ENCODE data around the gene BMPER. TPM values are rescaled to one million over a fixed set of nuclear protein-coding genes. Genes with fewer than 3 reads are reported as not detected.
A peak's percentile ranks its signal among the peaks of the same experiment; 100 is the strongest.

The BMPER gene
- total and polyA plus RNA-seq, 2 donors (not counting 1 experiment from before 2014, with no cell fraction given), result 12.2 to 15.9 TPM

GRCh38 chr7:33909755-33910154 lies 4.4 kb downstream of the BMPER start:
- H3K27me3 ChIP-seq (ENCODE audit: control insufficient read depth, insufficient read depth, low read length), result no peaks in the 10 kb centered on the region
- no peak overlapping the region for H3K4me3 ChIP-seq (replicated peaks in 1 of 4; ENCODE audit: control extremely low read depth in 1 of 4, insufficient read depth in 1 of 4, low read depth in 3 of 4, low read length in 4 of 4)
- DNase-seq (ENCODE audit: low read depth in 2 of 2), result peak in 1 of 2 donors; percentile 86
- no peak overlapping the region for H2AFZ ChIP-seq (ENCODE audit: low read length)
- no peak overlapping the region for H3K27ac ChIP-seq (ENCODE audit: insufficient read depth, low read length)
- no peak overlapping the region for H3K4me2 ChIP-seq (ENCODE audit: extremely low read depth, insufficient read depth, low read length)
- peaks cover 3% of the 10 kb centered on the region for H3K79me2 ChIP-seq (ENCODE audit: control insufficient read depth, insufficient read depth, low read length)
- H3K36me3 ChIP-seq (ENCODE audit: control insufficient read depth, insufficient read depth, low read length), result peaks cover 1% of the 10 kb centered on the region
- H3K4me1 ChIP-seq (ENCODE audit: control insufficient read depth, extremely low read depth, insufficient read depth, low read length), result peaks cover 5% of the 10 kb centered on the region
- TF ChIP-seq CTCF (conservative IDR thresholded peaks at IDR 0.05 in 1 of 2, IDR thresholded peaks at IDR 0.05 in 1 of 2; ENCODE audit: low read depth in 1 of 2, low read length in 2 of 2) (no peak), EZH2 (IDR thresholded peaks at IDR 0.05; ENCODE audit: low read length, missing control alignments) (no peak)
- no peak overlapping the region for H3K9ac ChIP-seq (ENCODE audit: insufficient read depth, low read length)
- H4K20me1 ChIP-seq (ENCODE audit: control insufficient read depth, extremely low read depth, insufficient read depth, low read length), result no peaks in the 10 kb centered on the region
- H3K9me3 ChIP-seq (ENCODE audit: control insufficient read depth, insufficient read depth, low read depth, low read length), result no peaks in the 10 kb centered on the region

- Histone ChIP-seq H3K9ac (ENCODE audit: insufficient read depth, low read length) (no peak overlapping the region), H3K27ac (ENCODE audit: insufficient read depth, low read length) (no peak overlapping the region), H4K20me1 (ENCODE audit: control insufficient read depth, extremely low read depth, insufficient read depth, low read length) (no peaks in the 10 kb centered on the region), H2AFZ (ENCODE audit: low read length) (no peak overlapping the region), H3K27me3 (ENCODE audit: control insufficient read depth, insufficient read depth, low read length) (no peaks in the 10 kb centered on the region), H3K36me3 (ENCODE audit: control insufficient read depth, insufficient read depth, low read length) (peaks cover 1% of the 10 kb centered on the region), H3K9me3 (ENCODE audit: control insufficient read depth, insufficient read depth, low read depth, low read length) (no peaks in the 10 kb centered on the region), H3K4me1 (ENCODE audit: control insufficient read depth, extremely low read depth, insufficient read depth, low read length) (peaks cover 5% of the 10 kb centered on the region), H3K4me3 (replicated peaks in 1 of 4; ENCODE audit: control extremely low read depth in 1 of 4, insufficient read depth in 1 of 4, low read depth in 3 of 4, low read length in 4 of 4) (no peak overlapping the region), H3K79me2 (ENCODE audit: control insufficient read depth, insufficient read depth, low read length) (no peaks in the 10 kb centered on the region), H3K4me2 (ENCODE audit: extremely low read depth, insufficient read depth, low read length) (no peak overlapping the region)
- TF ChIP-seq CTCF (conservative IDR thresholded peaks at IDR 0.05 in 1 of 2, IDR thresholded peaks at IDR 0.05 in 1 of 2; ENCODE audit: low read depth in 1 of 2, low read length in 2 of 2) (no peak), EZH2 (IDR thresholded peaks at IDR 0.05; ENCODE audit: low read length, missing control alignments) (no peak)
- no peak for DNase-seq (ENCODE audit: low read depth in 2 of 2)
Observed at GRCh38 chr7:33910756-33911155, 5.4 kb downstream of the BMPER start.

GRCh38 chr7:33916357-33917081 lies 11.2 kb downstream of the BMPER start:
- peak in 1 of 2 donors; percentile 35 for DNase-seq (ENCODE audit: low read depth in 2 of 2)
- Histone ChIP-seq H3K36me3 (ENCODE audit: control insufficient read depth, insufficient read depth, low read length) (peaks cover 1% of the 10 kb centered on the region), H3K27me3 (ENCODE audit: control insufficient read depth, insufficient read depth, low read length) (no peaks in the 10 kb centered on the region), H4K20me1 (ENCODE audit: control insufficient read depth, extremely low read depth, insufficient read depth, low read length) (no peaks in the 10 kb centered on the region), H3K27ac (ENCODE audit: insufficient read depth, low read length) (no peak overlapping the region), H3K9ac (ENCODE audit: insufficient read depth, low read length) (no peak overlapping the region), H2AFZ (ENCODE audit: low read length) (peak overlapping the region; percentile 10), H3K4me1 (ENCODE audit: control insufficient read depth, extremely low read depth, insufficient read depth, low read length) (peaks cover 7% of the 10 kb centered on the region), H3K9me3 (ENCODE audit: control insufficient read depth, insufficient read depth, low read depth, low read length) (no peaks in the 10 kb centered on the region), H3K4me2 (ENCODE audit: extremely low read depth, insufficient read depth, low read length) (no peak overlapping the region), H3K79me2 (ENCODE audit: control insufficient read depth, insufficient read depth, low read length) (no peaks in the 10 kb centered on the region), H3K4me3 (replicated peaks in 1 of 4; ENCODE audit: control extremely low read depth in 1 of 4, insufficient read depth in 1 of 4, low read depth in 3 of 4, low read length in 4 of 4) (no peak overlapping the region)
- TF ChIP-seq EZH2 (IDR thresholded peaks at IDR 0.05; ENCODE audit: low read length, missing control alignments), result no peak
- TF ChIP-seq CTCF (conservative IDR thresholded peaks at IDR 0.05 in 1 of 2, IDR thresholded peaks at IDR 0.05 in 1 of 2; ENCODE audit: low read depth in 1 of 2, low read length in 2 of 2), result no peak
